PC-3 (cell line): ENCODE results near the gene NANOS3. TPM values are rescaled to one million over a fixed set of nuclear protein-coding genes. Genes with fewer than 3 reads are reported as not detected.

Experiments
- ATAC-seq: fragments of 200-7000 bp; cut with Tn5 transposase; 2 replicates; pipeline ENCODE4 v1.9.1; 2020; ENCODE audit warnings: mild to moderate bottlenecking, moderate library complexity
- BruUV-seq: library from RNA; stranded (reverse); fragments of 400-500 nt; replicated peaks from 2 replicates; lab custom pipeline; 2021; lab: Mats Ljungman, UMichigan
- CTCF ChIA-PET: fragments of 300-600 bp; sonication (Branson Sonifier 250); formaldehyde crosslinking; loops from one replicate; lab custom pipeline; 2022; ENCODE audit warnings: antibody characterized with exemption; lab: Charles Lee
- POLR2A ChIA-PET: fragments of 300-600 bp; sonication (Branson Sonifier 250); formaldehyde crosslinking; loops from one replicate; lab custom pipeline; 2022; ENCODE audit warnings: antibody characterized with exemption; ENCODE audit not compliant: unreplicated experiment; lab: Charles Lee
- DNase-seq: peaks from one replicate; pipeline ENCODE4 v3.0.0-alpha.2; 2015
- H2AFZ ChIP-seq: fragments of 300-600 bp; sonication (generic); 2 replicates; pipeline ENCODE4 v1.6.0; 2016; ENCODE audit warnings: antibody characterized with exemption, low read length
- H3F3A ChIP-seq: fragments of 300-600 bp; sonication (generic); one replicate; pipeline ENCODE4 v1.6.0; 2017; ENCODE audit warnings: antibody characterized with exemption, low read length, control low read depth, mild to moderate bottlenecking; ENCODE audit not compliant: unreplicated experiment
- H3K27ac ChIP-seq: fragments of 300-600 bp; sonication (generic); 2 replicates; pipeline ENCODE4 v1.5.1; 2016; ENCODE audit warnings: mild to moderate bottlenecking, low read length
- H3K27me3 ChIP-seq: fragments of 300-600 bp; sonication (generic); 2 replicates; pipeline ENCODE4 v1.6.1; 2016; ENCODE audit warnings: low read length, mixed read lengths
- H3K36me3 ChIP-seq: fragments of 300-600 bp; sonication (generic); 2 replicates; pipeline ENCODE4 v1.6.1; 2016; ENCODE audit warnings: low read depth, mixed run types, low read length, mixed read lengths
- H3K4me1 ChIP-seq: fragments of 300-600 bp; sonication (generic); 2 replicates; pipeline ENCODE4 v1.5.1; 2016; ENCODE audit warnings: low read length; ENCODE audit not compliant: insufficient read depth
- H3K4me2 ChIP-seq: fragments of 300-600 bp; sonication (generic); 2 replicates; pipeline ENCODE4 v1.6.0; 2016; ENCODE audit warnings: low read length
- H3K4me3 ChIP-seq: fragments of 300-600 bp; sonication (generic); 2 replicates; pipeline ENCODE4 v1.5.1; 2016; ENCODE audit warnings: mild to moderate bottlenecking, low read length, mixed read lengths
- H3K79me2 ChIP-seq: fragments of 300-600 bp; sonication (generic); 2 replicates; pipeline ENCODE4 v1.6.1; 2017; ENCODE audit warnings: low read length, mixed read lengths
- H3K9ac ChIP-seq: fragments of 300-600 bp; sonication (generic); 2 replicates; pipeline ENCODE4 v1.6.0; 2016; ENCODE audit warnings: mild to moderate bottlenecking, low read length
- H3K9me2 ChIP-seq: fragments of 300-600 bp; sonication (generic); replicated peaks from 2 replicates; pipeline ENCODE4 v1.6.1; 2016; ENCODE audit warnings: mixed run types, low read length, mixed read lengths
- H3K9me3 ChIP-seq: fragments of 300-600 bp; sonication (generic); 2 replicates; pipeline ENCODE4 v1.6.1; 2016; ENCODE audit warnings: low read length, mixed read lengths
- H4K20me1 ChIP-seq: fragments of 300-600 bp; sonication (generic); 2 replicates; pipeline ENCODE4 v1.6.1; 2016; ENCODE audit warnings: low read length, mixed read lengths
- CTCF ChIP-seq: fragments of 300-600 bp; sonication (generic); conservative IDR thresholded peaks from 2 replicates; pipeline ENCODE4 v1.5.1; 2017; ENCODE audit warnings: antibody characterized with exemption, low read depth, mild to moderate bottlenecking, low read length
- EZH2 ChIP-seq: fragments of 300-600 bp; sonication (generic); IDR thresholded peaks from one replicate; pipeline ENCODE4 v1.6.1; 2017; ENCODE audit warnings: antibody characterized with exemption, mild to moderate bottlenecking, low read length; ENCODE audit not compliant: unreplicated experiment
- EZH2phosphoT487 ChIP-seq: fragments of 300-600 bp; sonication (generic); IDR thresholded peaks from 2 replicates; pipeline ENCODE4 v1.6.1; 2018; ENCODE audit warnings: mild to moderate bottlenecking, antibody characterized with exemption, low read length, borderline replicate concordance
- intact Hi-C: fragments of 100-400 bp; cut with micrococcal nuclease; formaldehyde crosslinking; loops from 2 replicates; pipeline ENCODE4 v1.9.0; 2023
- total RNA-seq: library from RNA; depleted of rRNA; stranded (reverse); fragments of >200 nt; gene quantifications from 2 replicates; pipeline ENCODE4 v1.2.3, GENCODE V29; 2014

NANOS3 gene
- total RNA-seq, 1 experiment from 2014 or later = 1.7 TPM

- Histone ChIP-seq H2AFZ (no peak overlapping the region), H3K36me3 (no peaks in the 10 kb centered on the region), H3K27me3 (no peaks in the 10 kb centered on the region), H3K79me2 (peaks cover 26% of the 10 kb centered on the region), H3K9me2 (no peaks in the 10 kb centered on the region), H3K9ac (peak overlapping the region; percentile 97), H3K27ac (peak overlapping the region; percentile 99), H3K4me3 (no peak overlapping the region), H4K20me1 (no peaks in the 10 kb centered on the region), H3F3A (peaks cover 10% of the 10 kb centered on the region), H3K4me1 (peaks cover 78% of the 10 kb centered on the region), H3K9me3 (no peaks in the 10 kb centered on the region), H3K4me2 (no peak overlapping the region)
- POLR2A ChIA-PET = interaction anchor here (0.5 to 1.0 kb wide), 3 partner anchors 9 to 817 kb away, joined by 4 to 29 read pairs (median 7); no protein-coding TSS in a partner anchor
- no TSS peak for BruUV-seq
- ATAC-seq (no peak), DNase-seq (peak; percentile 25)
- intact Hi-C loops = no loop called here
- no peak for TF ChIP-seq CTCF
- TF ChIP-seq EZH2phosphoT487 = no peak
- no peak for TF ChIP-seq EZH2
- CTCF ChIA-PET = no interaction called here
These were observed 27.9 kb upstream of the NANOS3 start for GRCh38 chr19:13848798-13849676.

GRCh38 chr19:13849991-13850909 lies 26.7 kb upstream of the NANOS3 start:
- TF ChIP-seq CTCF (no peak), EZH2 (no peak), EZH2phosphoT487 (no peak)
- intact Hi-C loops = loop anchor here (2.0 kb wide), 1 partner anchor 13 kb away; no protein-coding TSS in a partner anchor
- Histone ChIP-seq H3K4me2 (peak overlapping the region; percentile 79), H3K27me3 (no peaks in the 10 kb centered on the region), H2AFZ (peak overlapping the region; percentile 48), H3K27ac (peak overlapping the region; percentile 97), H3K9me3 (no peaks in the 10 kb centered on the region), H4K20me1 (no peaks in the 10 kb centered on the region), H3K79me2 (peaks cover 23% of the 10 kb centered on the region), H3K9ac (peak overlapping the region; percentile 92), H3K9me2 (no peaks in the 10 kb centered on the region), H3K4me3 (peak overlapping the region; percentile 60), H3K4me1 (peaks cover 79% of the 10 kb centered on the region), H3K36me3 (no peaks in the 10 kb centered on the region), H3F3A (peaks cover 10% of the 10 kb centered on the region)
- CTCF ChIA-PET = no interaction called here
- BruUV-seq = no TSS peak
- peak; percentile 4 for ATAC-seq
- POLR2A ChIA-PET = interaction anchor here (0.6 to 1.3 kb wide), 3 partner anchors 12 to 696 kb away, joined by 3 to 5 read pairs (median 5); partner anchors contain the start of gene ZSWIM4
- peak; percentile 89 for DNase-seq
